Fibroblast of lung (primary cell): ENCODE measurements around the gene TMEM272. TPM values are rescaled to one million over a fixed set of nuclear protein-coding genes. Genes with fewer than 3 reads are reported as not detected.

Experiments
- DNase-seq, 2 donors: peaks; one replicate each; pipeline versions ENCODE4 v3.0.0 to v3.0.0-alpha.2; 2010; ENCODE audit warnings: low read depth in 2 of 2
- H2AFZ ChIP-seq: 2 replicates; pipeline ENCODE4 v1.5.1; 2012; ENCODE audit warnings: low read length, control low read depth, inconsistent platforms
- H3K27ac ChIP-seq: 2 replicates; pipeline ENCODE4 v1.5.1; 2011; ENCODE audit warnings: low read length, control low read depth; ENCODE audit not compliant: insufficient read depth
- H3K27me3 ChIP-seq: 2 replicates; pipeline ENCODE4 v1.5.1; 2011; ENCODE audit warnings: mild to moderate bottlenecking, low read length; ENCODE audit not compliant: control insufficient read depth, insufficient read depth
- H3K36me3 ChIP-seq: 2 replicates; pipeline ENCODE4 v1.5.1; 2011; ENCODE audit warnings: low read length; ENCODE audit not compliant: control insufficient read depth, insufficient read depth
- H3K4me1 ChIP-seq: 2 replicates; pipeline ENCODE4 v1.5.1; 2011; ENCODE audit warnings: low read length; ENCODE audit not compliant: control insufficient read depth, insufficient read depth; ENCODE audit errors: extremely low read depth
- H3K4me2 ChIP-seq: 2 replicates; pipeline ENCODE4 v1.5.1; 2011; ENCODE audit warnings: low read length, control low read depth; ENCODE audit not compliant: insufficient read depth; ENCODE audit errors: extremely low read depth
- H3K4me3 ChIP-seq, 4 experiments: fragments of 200-600 bp in 1 of 4; sonication (generic) in 1 of 4; replicated peaks in 1 of 4; 2 replicates each; pipeline ENCODE4 v1.5.1; 2011 to 2016; ENCODE audit warnings: low read length in 4 of 4, low read depth in 3 of 4, mild to moderate bottlenecking in 3 of 4, control low read depth in 2 of 4, inconsistent platforms in 1 of 4, mixed read lengths in 1 of 4; ENCODE audit not compliant: insufficient read depth in 1 of 4; ENCODE audit errors: control extremely low read depth in 1 of 4
- H3K79me2 ChIP-seq: 2 replicates; pipeline ENCODE4 v1.5.1; 2012; ENCODE audit warnings: mild to moderate bottlenecking, low read length, inconsistent platforms; ENCODE audit not compliant: control insufficient read depth, insufficient read depth
- H3K9ac ChIP-seq: 2 replicates; pipeline ENCODE4 v1.5.1; 2011; ENCODE audit warnings: mild to moderate bottlenecking, low read length, control low read depth; ENCODE audit not compliant: insufficient read depth
- H3K9me3 ChIP-seq: 2 replicates; pipeline ENCODE4 v1.5.1; 2012; ENCODE audit warnings: low read depth, low read length; ENCODE audit not compliant: control insufficient read depth, insufficient read depth
- H4K20me1 ChIP-seq: 2 replicates; pipeline ENCODE4 v1.5.1; 2011; ENCODE audit warnings: low read length; ENCODE audit not compliant: control insufficient read depth, insufficient read depth; ENCODE audit errors: extremely low read depth
- EZH2 ChIP-seq: IDR thresholded peaks from 2 replicates; pipeline ENCODE4 v1.5.1; 2012; ENCODE audit warnings: low read length, control low read depth, mild to moderate bottlenecking; ENCODE audit errors: missing control alignments
- polyA plus RNA-seq, 2 donors: library from polyadenylated mRNA; depleted of rRNA in 1 of 2; stranded (reverse) in 1 of 2; unstranded in 1 of 2; fragments of >200 nt; gene quantifications; 2 replicates each; pipeline ENCODE4 v1.2.1, GENCODE V29; 2011 to 2012; ENCODE audit warnings: missing spikeins in 1 of 2
- total RNA-seq: library from RNA; depleted of rRNA; stranded (reverse); fragments of >200 nt; gene quantifications from 2 replicates; pipeline ENCODE4 v1.2.1, GENCODE V29; 2014
- TF ChIP-seq, protein P1 (sequence below), 2 donors: IDR thresholded peaks in 1 of 2; conservative IDR thresholded peaks in 1 of 2; 1 replicate in 1 of 2; 2 replicates in 1 of 2; pipeline ENCODE4 v1.5.1; 2011 to 2012; ENCODE audit warnings: low read length in 2 of 2, control low read depth in 1 of 2, inconsistent platforms in 1 of 2, low read depth in 1 of 2, mild to moderate bottlenecking in 1 of 2

TMEM272 gene
- total and polyA plus RNA-seq, 2 donors (not counting 1 experiment from before 2014, with no cell fraction given), result not detected

DNA sequence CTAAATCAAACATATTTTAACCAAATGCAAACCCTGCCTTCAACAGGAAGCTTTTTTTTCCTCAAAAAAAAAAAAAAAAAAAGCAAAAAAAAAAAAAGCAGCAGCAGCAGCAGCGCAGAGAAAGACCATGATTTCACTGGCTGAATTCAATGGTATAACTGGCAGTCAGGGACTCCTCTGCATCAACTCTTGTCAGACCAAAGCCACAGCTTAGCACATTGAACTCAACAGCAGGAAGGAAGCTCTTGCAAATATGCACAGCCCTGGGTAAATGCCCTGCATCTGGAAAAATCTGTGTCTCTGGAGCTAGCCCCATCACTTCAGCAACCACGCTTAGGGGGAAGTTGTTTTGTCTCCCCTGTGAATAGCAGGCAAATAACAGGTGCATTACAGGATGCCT lies 23.4 kb downstream of the TMEM272 start:
- no peak for TF ChIP-seq EZH2
- TF ChIP-seq, protein P1, sequence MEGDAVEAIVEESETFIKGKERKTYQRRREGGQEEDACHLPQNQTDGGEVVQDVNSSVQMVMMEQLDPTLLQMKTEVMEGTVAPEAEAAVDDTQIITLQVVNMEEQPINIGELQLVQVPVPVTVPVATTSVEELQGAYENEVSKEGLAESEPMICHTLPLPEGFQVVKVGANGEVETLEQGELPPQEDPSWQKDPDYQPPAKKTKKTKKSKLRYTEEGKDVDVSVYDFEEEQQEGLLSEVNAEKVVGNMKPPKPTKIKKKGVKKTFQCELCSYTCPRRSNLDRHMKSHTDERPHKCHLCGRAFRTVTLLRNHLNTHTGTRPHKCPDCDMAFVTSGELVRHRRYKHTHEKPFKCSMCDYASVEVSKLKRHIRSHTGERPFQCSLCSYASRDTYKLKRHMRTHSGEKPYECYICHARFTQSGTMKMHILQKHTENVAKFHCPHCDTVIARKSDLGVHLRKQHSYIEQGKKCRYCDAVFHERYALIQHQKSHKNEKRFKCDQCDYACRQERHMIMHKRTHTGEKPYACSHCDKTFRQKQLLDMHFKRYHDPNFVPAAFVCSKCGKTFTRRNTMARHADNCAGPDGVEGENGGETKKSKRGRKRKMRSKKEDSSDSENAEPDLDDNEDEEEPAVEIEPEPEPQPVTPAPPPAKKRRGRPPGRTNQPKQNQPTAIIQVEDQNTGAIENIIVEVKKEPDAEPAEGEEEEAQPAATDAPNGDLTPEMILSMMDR (conservative IDR thresholded peaks at IDR 0.05 in 1 of 2, IDR thresholded peaks at IDR 0.05 in 1 of 2; ENCODE audit: low read depth in 1 of 2, low read length in 2 of 2), result no peak
- Histone ChIP-seq H4K20me1 (no peaks in the 10 kb centered on the region), H3K4me3 (no peak overlapping the region), H3K27me3 (peaks cover 26% of the 10 kb centered on the region), H3K36me3 (no peaks in the 10 kb centered on the region), H3K4me1 (no peaks in the 10 kb centered on the region), H3K4me2 (no peak overlapping the region), H3K27ac (no peak overlapping the region), H3K9me3 (no peaks in the 10 kb centered on the region), H3K9ac (no peak overlapping the region), H3K79me2 (no peaks in the 10 kb centered on the region), H2AFZ (no peak overlapping the region)
- DNase-seq, result no peak

DNA sequence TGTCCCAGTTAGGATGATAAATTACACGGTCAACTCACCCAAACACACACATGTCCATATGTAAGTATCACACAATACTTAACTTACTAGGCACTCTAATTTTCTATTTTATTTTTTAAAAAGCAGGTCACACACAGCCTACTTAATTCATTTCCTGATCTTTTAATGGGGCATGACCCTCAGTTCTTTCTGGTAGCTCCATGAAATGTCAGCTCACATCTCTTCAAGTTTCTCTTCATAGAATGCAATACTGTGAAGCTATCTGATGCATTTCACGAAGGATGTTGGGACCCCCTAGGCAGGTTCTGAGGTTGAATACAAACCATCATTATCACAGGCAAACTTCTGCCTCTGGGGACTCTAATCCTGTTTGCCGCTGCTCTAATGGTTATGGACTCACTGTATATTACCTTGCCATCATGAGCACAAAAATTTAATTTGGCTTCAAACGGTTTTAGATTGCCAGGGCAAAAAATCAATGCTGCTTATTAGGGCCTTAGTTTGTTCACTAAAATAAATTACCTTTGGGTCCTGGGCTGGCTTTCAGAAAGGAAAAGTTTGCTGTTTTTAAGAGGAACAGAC lies 24.9 kb downstream of the TMEM272 start:
- H3K79me2 ChIP-seq, result no peaks in the 10 kb centered on the region
- no peaks in the 10 kb centered on the region for H3K4me1 ChIP-seq
- no peak overlapping the region for H3K4me3 ChIP-seq
- DNase-seq, result no peak
- peaks cover 34% of the 10 kb centered on the region for H3K27me3 ChIP-seq
- no peak overlapping the region for H2AFZ ChIP-seq
- no peaks in the 10 kb centered on the region for H4K20me1 ChIP-seq
- H3K27ac ChIP-seq, result no peak overlapping the region
- H3K9me3 ChIP-seq, result no peaks in the 10 kb centered on the region
- no peaks in the 10 kb centered on the region for H3K36me3 ChIP-seq
- no peak overlapping the region for H3K9ac ChIP-seq
- TF ChIP-seq, protein P1 (conservative IDR thresholded peaks at IDR 0.05 in 1 of 2, IDR thresholded peaks at IDR 0.05 in 1 of 2; ENCODE audit: low read depth in 1 of 2, low read length in 2 of 2), result no peak
- TF ChIP-seq EZH2, result no peak
- no peak overlapping the region for H3K4me2 ChIP-seq

DNA sequence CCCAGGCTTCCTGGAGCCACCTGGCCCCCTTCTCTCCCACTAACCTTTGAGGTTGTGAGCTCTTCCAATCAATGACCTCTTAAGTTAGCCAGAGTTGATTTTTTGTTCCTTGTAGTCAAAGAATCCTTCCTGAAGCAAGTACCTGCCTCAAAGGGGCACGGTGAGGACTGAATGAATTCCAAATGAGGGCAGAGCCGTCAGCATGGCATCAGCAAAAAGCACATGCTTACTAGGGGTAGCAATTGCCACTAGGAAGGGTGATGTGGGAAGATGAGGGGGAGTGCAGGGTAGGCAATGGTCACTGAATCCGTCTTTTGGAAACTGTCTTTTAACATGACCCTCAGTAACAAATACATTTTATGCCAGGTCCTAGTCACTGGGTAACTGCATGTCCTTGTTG lies 25.4 kb downstream of the TMEM272 start:
- Histone ChIP-seq H2AFZ (no peak overlapping the region), H3K4me3 (no peak overlapping the region), H3K27ac (no peak overlapping the region), H3K4me2 (no peak overlapping the region), H4K20me1 (no peaks in the 10 kb centered on the region), H3K36me3 (no peaks in the 10 kb centered on the region), H3K27me3 (peaks cover 34% of the 10 kb centered on the region), H3K9me3 (no peaks in the 10 kb centered on the region), H3K9ac (no peak overlapping the region), H3K4me1 (no peaks in the 10 kb centered on the region), H3K79me2 (no peaks in the 10 kb centered on the region)
- no peak for DNase-seq
- TF ChIP-seq, protein P1 (conservative IDR thresholded peaks at IDR 0.05 in 1 of 2, IDR thresholded peaks at IDR 0.05 in 1 of 2; ENCODE audit: low read depth in 1 of 2, low read length in 2 of 2), result no peak
- no peak for TF ChIP-seq EZH2
